Measurements from ENCODE around the gene HPX.

HPX gene

GRCh38 chr11:6401464-6401863 is 39.3 kb downstream of the HPX start:
- Histone ChIP-seq H4K8ac (ENCODE audit: low read depth, low read length) (no peak overlapping the region), H3K4me2 (ENCODE audit: low read length) (no peak overlapping the region), H3K4me3 (ENCODE audit: low read depth, low read length) (no peak overlapping the region), H3K18ac (ENCODE audit: low read length) (no peak overlapping the region), H3K9ac (ENCODE audit: low read length) (no peak overlapping the region), H2BK12ac (ENCODE audit: low read length) (no peak overlapping the region), H3K27ac (ENCODE audit: low read depth, low read length) (no peak overlapping the region), H3K79me1 (ENCODE audit: low read length) (no peaks in the 10 kb centered on the region), H2BK5ac (ENCODE audit: low read depth, low read length, poor library complexity) (no peak overlapping the region), H3K4me1 (ENCODE audit: control insufficient read depth in 1 of 2, insufficient read depth in 2 of 2, low read length in 2 of 2) (peaks cover 6 to 7% of the 10 kb centered on the region in 2 experiments), H3K14ac (ENCODE audit: low read length) (no peak overlapping the region), H3K79me2 (ENCODE audit: control insufficient read depth, insufficient read depth, low read length, poor library complexity) (no peaks in the 10 kb centered on the region), H4K12ac (ENCODE audit: low read depth, low read length) (no peak overlapping the region), H2AFZ (ENCODE audit: insufficient read depth, low read length, poor library complexity) (no peak overlapping the region), H3K23ac (ENCODE audit: low read length) (no peak overlapping the region), H3K4ac (ENCODE audit: low read depth, low read length) (no peak overlapping the region), H2AK5ac (ENCODE audit: low read length) (no peak overlapping the region), H3K36me3 (ENCODE audit: control insufficient read depth in 1 of 2, insufficient read depth in 2 of 2, low read length in 2 of 2) (peaks cover 0 to 2% of the 10 kb centered on the region in 2 experiments), H3K27me3 (ENCODE audit: insufficient read depth, low read length) (no peaks in the 10 kb centered on the region), H2BK120ac (ENCODE audit: insufficient read depth, low read length, poor library complexity) (no peak overlapping the region), H4K91ac (ENCODE audit: low read depth, low read length) (no peak overlapping the region), H3K9me3 (ENCODE audit: insufficient read depth, low read depth, low read length) (no peaks in the 10 kb centered on the region)
- DNase-seq: no peak
- no CpG with 5 or more reads among the region's 7 CpGs for WGBS (ENCODE audit: extremely low coverage, insufficient coverage, insufficient read length)

DNA sequence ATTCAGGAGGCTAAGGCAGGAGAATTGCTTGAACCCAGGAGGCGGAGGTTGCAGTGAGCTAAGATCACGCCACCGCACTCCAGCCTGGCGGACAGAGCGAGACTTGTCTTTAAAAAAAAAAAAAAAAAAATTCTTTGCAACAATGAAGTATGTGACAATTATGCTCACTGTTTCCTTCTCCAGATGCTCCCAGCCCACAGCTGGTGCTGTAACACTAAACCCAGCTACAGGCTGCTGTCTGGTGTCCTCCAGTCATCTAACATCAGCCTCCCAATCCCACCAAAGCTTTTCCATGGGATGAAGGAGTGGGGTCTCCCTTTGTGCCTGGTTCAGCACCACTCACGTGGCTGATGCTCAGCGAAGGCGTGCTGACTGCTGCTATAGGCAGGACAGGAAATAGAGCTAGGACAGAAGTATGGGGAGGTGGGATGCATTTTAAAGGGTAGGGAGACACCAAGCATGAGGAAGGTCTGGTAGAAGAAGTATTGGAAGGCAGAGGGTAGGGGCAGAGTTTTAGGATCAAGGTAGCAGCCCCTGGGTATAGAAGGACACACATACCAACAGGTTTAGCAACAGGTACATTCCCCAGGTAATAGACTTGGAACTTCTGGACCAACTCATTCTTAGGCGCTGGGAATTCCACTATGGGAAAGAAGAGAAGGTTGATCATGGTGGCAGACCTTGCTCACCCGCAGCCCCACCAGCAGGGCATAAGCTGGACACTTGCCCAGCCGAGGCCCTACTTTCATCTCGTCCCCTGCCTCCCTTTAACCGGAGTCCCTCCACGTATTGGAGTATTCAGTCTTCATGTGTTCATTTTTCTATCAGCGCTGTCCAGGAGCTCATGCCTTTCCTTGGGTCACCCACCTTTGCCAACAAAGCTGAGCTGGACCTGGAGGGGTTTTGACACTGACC is 40.1 kb downstream of the HPX start:
- no peaks in the 10 kb centered on the region for H3K9me3 ChIP-seq (ENCODE audit: insufficient read depth, low read depth, low read length)
- H3K27ac ChIP-seq (ENCODE audit: low read depth, low read length): no peak overlapping the region
- peak in 1 of 2 donors; percentile 56 for DNase-seq
- H4K8ac ChIP-seq (ENCODE audit: low read depth, low read length): no peak overlapping the region
- no peaks in the 10 kb centered on the region for H3K79me1 ChIP-seq (ENCODE audit: low read length)
- no peak overlapping the region for H2BK12ac ChIP-seq (ENCODE audit: low read length)
- H3K27me3 ChIP-seq (ENCODE audit: insufficient read depth, low read length): no peaks in the 10 kb centered on the region
- no peak overlapping the region for H3K9ac ChIP-seq (ENCODE audit: low read length)
- no peak overlapping the region for H3K14ac ChIP-seq (ENCODE audit: low read length)
- H3K4me1 ChIP-seq (ENCODE audit: control insufficient read depth in 1 of 2, insufficient read depth in 2 of 2, low read length in 2 of 2): peaks cover 6 to 7% of the 10 kb centered on the region in 2 experiments
- no peaks in the 10 kb centered on the region for H3K79me2 ChIP-seq (ENCODE audit: control insufficient read depth, insufficient read depth, low read length, poor library complexity)
- H3K4me2 ChIP-seq (ENCODE audit: low read length): no peak overlapping the region
- H2AFZ ChIP-seq (ENCODE audit: insufficient read depth, low read length, poor library complexity): no peak overlapping the region
- no peak overlapping the region for H3K23ac ChIP-seq (ENCODE audit: low read length)
- peaks cover 0 to 2% of the 10 kb centered on the region in 2 experiments for H3K36me3 ChIP-seq (ENCODE audit: control insufficient read depth in 1 of 2, insufficient read depth in 2 of 2, low read length in 2 of 2)
- no CpG with 5 or more reads among the region's 15 CpGs for WGBS (ENCODE audit: extremely low coverage, insufficient coverage, insufficient read length)
- no peak overlapping the region for H4K12ac ChIP-seq (ENCODE audit: low read depth, low read length)
- H2AK5ac ChIP-seq (ENCODE audit: low read length): no peak overlapping the region
- H3K18ac ChIP-seq (ENCODE audit: low read length): no peak overlapping the region
- no peak overlapping the region for H2BK5ac ChIP-seq (ENCODE audit: low read depth, low read length, poor library complexity)
- H2BK120ac ChIP-seq (ENCODE audit: insufficient read depth, low read length, poor library complexity): no peak overlapping the region
- H3K4me3 ChIP-seq (ENCODE audit: low read depth, low read length): no peak overlapping the region
- no peak overlapping the region for H4K91ac ChIP-seq (ENCODE audit: low read depth, low read length)
- H3K4ac ChIP-seq (ENCODE audit: low read depth, low read length): no peak overlapping the region

DNA sequence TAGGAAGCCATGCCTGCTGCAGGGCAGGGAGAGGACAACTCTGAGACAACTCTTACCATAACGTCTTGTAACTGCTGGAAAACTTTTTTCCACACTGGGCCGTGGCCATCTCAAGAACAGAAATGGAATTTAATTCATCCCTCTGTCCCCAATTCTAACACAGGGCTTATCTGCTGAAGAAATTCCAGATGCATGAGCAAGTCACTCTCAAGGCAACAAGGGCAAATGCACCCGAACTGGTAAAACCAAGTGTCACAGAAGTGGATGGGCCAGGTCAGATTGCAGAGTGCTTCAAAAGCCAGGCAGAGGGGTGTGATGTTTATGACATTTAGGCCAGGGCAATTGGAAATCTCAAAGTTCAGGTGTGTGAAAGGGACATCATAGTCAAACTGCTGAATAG is 43.2 kb downstream of the HPX start:
- Histone ChIP-seq H3K9me3 (ENCODE audit: insufficient read depth, low read depth, low read length) (no peaks in the 10 kb centered on the region), H2BK12ac (ENCODE audit: low read length) (no peak overlapping the region), H3K4me1 (ENCODE audit: control insufficient read depth in 1 of 2, insufficient read depth in 2 of 2, low read length in 2 of 2) (peaks cover 6 to 9% of the 10 kb centered on the region in 2 experiments), H4K8ac (ENCODE audit: low read depth, low read length) (no peak overlapping the region), H2AK5ac (ENCODE audit: low read length) (no peak overlapping the region), H3K79me2 (ENCODE audit: control insufficient read depth, insufficient read depth, low read length, poor library complexity) (no peaks in the 10 kb centered on the region), H3K27ac (ENCODE audit: low read depth, low read length) (no peak overlapping the region), H3K36me3 (ENCODE audit: control insufficient read depth in 1 of 2, insufficient read depth in 2 of 2, low read length in 2 of 2) (peaks cover 4 to 9% of the 10 kb centered on the region in 2 experiments), H3K14ac (ENCODE audit: low read length) (no peak overlapping the region), H3K27me3 (ENCODE audit: insufficient read depth, low read length) (no peaks in the 10 kb centered on the region), H4K12ac (ENCODE audit: low read depth, low read length) (no peak overlapping the region), H3K9ac (ENCODE audit: low read length) (no peak overlapping the region), H2BK5ac (ENCODE audit: low read depth, low read length, poor library complexity) (no peak overlapping the region), H3K18ac (ENCODE audit: low read length) (no peak overlapping the region), H3K4me2 (ENCODE audit: low read length) (no peak overlapping the region), H3K23ac (ENCODE audit: low read length) (no peak overlapping the region), H2AFZ (ENCODE audit: insufficient read depth, low read length, poor library complexity) (no peak overlapping the region), H3K79me1 (ENCODE audit: low read length) (no peaks in the 10 kb centered on the region), H3K4me3 (ENCODE audit: low read depth, low read length) (no peak overlapping the region), H2BK120ac (ENCODE audit: insufficient read depth, low read length, poor library complexity) (no peak overlapping the region), H3K4ac (ENCODE audit: low read depth, low read length) (no peak overlapping the region), H4K91ac (ENCODE audit: low read depth, low read length) (no peak overlapping the region)
- WGBS (ENCODE audit: extremely low coverage, insufficient coverage, insufficient read length): no CpG with 5 or more reads among the region's 3 CpGs
- peak in 1 of 2 donors; percentile 52 for DNase-seq

DNA sequence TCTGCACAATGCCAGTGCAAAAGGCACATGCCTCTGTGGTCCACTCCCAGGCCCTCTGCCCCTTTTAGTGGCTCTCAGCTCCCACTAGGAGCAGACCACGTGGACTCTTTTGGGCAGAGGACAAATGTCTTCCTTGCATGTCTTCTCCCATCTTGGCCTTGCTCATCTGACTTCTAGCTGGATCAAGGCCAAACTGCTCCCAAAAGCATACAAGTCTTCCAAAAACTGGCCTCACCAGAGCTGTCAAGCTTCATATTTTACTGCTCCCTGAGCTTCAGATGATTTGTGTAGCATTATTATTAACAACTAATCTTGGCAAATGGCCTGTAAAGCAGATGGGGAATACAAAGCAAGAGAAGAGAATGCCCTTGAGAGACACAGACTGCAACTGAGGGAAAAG is 43.6 kb downstream of the HPX start:
- no peaks in the 10 kb centered on the region for H3K79me2 ChIP-seq (ENCODE audit: control insufficient read depth, insufficient read depth, low read length, poor library complexity)
- H3K4me1 ChIP-seq (ENCODE audit: control insufficient read depth in 1 of 2, insufficient read depth in 2 of 2, low read length in 2 of 2): peaks cover 6 to 9% of the 10 kb centered on the region in 2 experiments
- H3K79me1 ChIP-seq (ENCODE audit: low read length): no peaks in the 10 kb centered on the region
- no peak overlapping the region for H2BK12ac ChIP-seq (ENCODE audit: low read length)
- H4K91ac ChIP-seq (ENCODE audit: low read depth, low read length): no peak overlapping the region
- no peak overlapping the region for H3K18ac ChIP-seq (ENCODE audit: low read length)
- no peak overlapping the region for H3K4me3 ChIP-seq (ENCODE audit: low read depth, low read length)
- no peak overlapping the region for H3K23ac ChIP-seq (ENCODE audit: low read length)
- no peak overlapping the region for H2AFZ ChIP-seq (ENCODE audit: insufficient read depth, low read length, poor library complexity)
- H3K9me3 ChIP-seq (ENCODE audit: insufficient read depth, low read depth, low read length): no peaks in the 10 kb centered on the region
- no peak overlapping the region for H3K4me2 ChIP-seq (ENCODE audit: low read length)
- H4K12ac ChIP-seq (ENCODE audit: low read depth, low read length): no peak overlapping the region
- peaks cover 4 to 9% of the 10 kb centered on the region in 2 experiments for H3K36me3 ChIP-seq (ENCODE audit: control insufficient read depth in 1 of 2, insufficient read depth in 2 of 2, low read length in 2 of 2)
- H3K4ac ChIP-seq (ENCODE audit: low read depth, low read length): no peak overlapping the region
- no peak overlapping the region for H3K9ac ChIP-seq (ENCODE audit: low read length)
- no peak overlapping the region for H4K8ac ChIP-seq (ENCODE audit: low read depth, low read length)
- H3K14ac ChIP-seq (ENCODE audit: low read length): no peak overlapping the region
- WGBS (ENCODE audit: extremely low coverage, insufficient coverage, insufficient read length): no CpG with 5 or more reads among the region's 1 CpG
- DNase-seq: no peak
- H2BK5ac ChIP-seq (ENCODE audit: low read depth, low read length, poor library complexity): no peak overlapping the region
- H3K27me3 ChIP-seq (ENCODE audit: insufficient read depth, low read length): no peaks in the 10 kb centered on the region
- no peak overlapping the region for H2AK5ac ChIP-seq (ENCODE audit: low read length)
- H2BK120ac ChIP-seq (ENCODE audit: insufficient read depth, low read length, poor library complexity): no peak overlapping the region
- no peak overlapping the region for H3K27ac ChIP-seq (ENCODE audit: low read depth, low read length)

All from trophoblast cell (in vitro differentiated cells and primary cell).